Stimulated activated CD4-positive, alpha-beta T cell treated with anti-CD3 and anti-CD28 coated beads, Interleukin-1b, Interleukin-23, amount 100 ng/mL, for 48 hours (primary cell): ENCODE data around the gene USP22.
A peak's percentile ranks its signal among the peaks of the same experiment; 100 is the strongest.
"Not testable (repeated sequence)": the region's sequence is repeated elsewhere in the genome, so short reads cannot be mapped to it uniquely, and the experiment has no call there.

Source experiments
- DNase-seq: peaks from one replicate; pipeline ENCODE4 v3.0.0-alpha.2; 2020

The USP22 gene

DNA sequence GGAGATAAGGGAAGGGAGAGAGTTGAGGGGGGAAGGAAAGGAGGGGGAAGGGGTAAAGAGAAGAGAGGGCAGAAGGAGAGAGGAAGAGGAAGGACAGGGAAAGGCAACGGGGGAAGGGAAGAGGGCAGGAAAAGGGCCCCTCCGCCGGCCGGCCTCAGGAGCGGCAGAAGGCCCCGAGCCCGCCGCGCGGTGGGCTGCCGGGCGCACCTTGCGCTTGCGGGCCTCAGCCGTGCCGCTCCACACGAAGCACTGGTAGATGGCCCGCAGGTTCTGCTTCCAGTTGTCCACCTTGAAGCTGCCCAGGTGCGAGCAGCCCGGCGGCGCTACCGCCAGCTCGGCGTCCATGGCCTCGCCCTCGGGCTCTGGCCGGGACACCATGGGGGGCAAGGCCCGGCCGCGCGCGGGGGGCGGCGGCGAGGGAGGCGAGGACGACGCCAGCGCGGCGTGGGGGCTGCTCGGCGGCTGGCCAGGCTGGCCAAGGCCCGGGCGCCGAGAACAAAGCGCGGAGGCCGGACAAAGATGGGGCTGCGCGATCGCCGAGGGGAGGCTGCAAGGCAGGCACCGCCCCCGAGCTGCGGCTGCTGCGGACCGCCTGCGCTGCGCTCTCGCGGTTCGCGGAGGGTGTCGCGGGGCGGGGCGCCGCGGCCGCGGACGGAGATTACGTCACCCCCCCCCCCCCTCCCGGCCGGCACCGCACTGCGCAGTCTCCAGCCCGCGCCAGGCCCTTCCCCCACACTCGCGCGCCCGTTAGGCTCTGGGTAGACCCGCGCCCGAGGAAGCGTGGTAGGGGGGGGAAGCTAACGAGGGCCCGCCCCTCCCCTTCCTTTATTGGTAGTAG, at the start of gene USP22:
Gene USP22, minus strand, starts transcription at position 554 of the 838 bp plus-strand sequence. Its CDS starts 176 bp downstream, at position 378.
- peak; percentile 29 for DNase-seq

DNA sequence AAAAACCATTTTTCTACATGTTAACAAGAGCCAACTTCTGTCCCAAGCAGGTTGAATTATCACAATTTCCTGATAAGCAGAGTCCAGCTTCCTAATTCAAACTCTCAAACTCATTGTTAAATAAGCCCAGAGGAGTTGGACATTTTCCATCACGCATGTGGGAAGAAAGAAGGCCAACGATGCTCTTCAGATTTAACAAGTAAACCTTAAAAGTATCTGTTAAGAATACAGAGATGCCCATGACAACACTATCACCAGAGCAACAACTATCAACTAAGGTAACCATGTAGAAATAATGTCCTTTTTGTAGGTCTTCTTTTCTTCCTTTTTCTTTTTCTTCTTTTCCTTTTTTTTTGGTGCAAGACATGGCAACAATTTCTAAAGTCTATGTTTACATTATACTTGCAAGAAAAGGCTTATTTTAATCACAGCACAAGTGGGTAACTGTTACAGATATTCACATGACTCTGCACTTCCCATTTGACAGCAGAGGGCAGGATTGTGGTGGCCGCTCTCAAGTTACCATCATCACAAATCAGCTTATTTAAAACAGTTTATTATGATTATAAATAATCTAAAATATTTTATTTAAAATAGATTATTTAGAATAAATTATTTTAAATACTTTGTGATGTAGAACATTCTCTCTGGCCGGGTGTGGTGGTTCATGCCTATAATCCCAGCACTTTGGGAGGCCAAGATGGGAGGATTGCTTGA, 48.2 kb upstream of the USP22 start:
- DNase-seq, result no peak

DNA sequence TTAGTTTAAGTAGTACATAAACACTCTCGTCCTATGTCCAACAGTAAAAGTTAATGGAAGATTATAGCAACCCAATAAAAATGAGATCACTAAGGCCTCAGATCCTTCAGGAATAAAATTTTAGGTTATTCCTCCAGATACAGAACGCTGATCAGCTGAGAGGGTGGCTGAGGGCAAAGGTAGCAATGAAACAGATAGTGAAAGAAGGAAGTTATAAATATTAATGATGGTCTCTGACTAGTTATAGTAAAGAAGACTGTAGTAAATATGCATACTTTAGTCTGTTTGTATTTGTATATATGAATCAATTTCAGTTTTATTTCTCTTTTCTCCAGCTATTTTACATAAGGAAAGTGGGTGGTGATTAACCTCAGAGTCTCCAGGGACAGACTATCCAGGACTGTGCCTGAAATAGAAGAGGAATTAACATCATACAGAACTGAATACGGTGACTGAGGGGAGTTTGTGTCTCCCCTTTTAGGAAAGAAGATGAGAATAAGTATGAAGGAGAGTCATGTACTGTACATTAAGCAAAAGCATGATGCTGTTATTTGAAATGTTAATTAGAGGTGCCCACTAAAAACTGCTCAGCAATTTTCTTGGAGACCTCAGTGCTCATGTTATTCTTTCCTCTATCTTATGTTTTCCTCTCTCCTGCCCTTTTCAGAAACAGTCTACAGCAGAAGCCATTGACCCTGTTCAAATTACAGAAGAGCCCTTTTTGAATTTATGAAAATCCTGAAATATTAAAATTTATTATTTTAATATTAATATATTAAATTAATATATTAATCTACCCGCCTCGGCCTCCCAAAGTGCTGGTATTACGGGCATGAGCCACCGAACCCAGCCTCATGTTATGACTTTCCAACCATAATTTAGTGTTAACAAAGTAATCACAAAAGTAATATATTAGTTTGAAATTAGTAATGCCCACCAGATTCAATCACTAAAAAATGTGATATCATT, 47.4 kb upstream of the USP22 start:
- no peak for DNase-seq

DNA sequence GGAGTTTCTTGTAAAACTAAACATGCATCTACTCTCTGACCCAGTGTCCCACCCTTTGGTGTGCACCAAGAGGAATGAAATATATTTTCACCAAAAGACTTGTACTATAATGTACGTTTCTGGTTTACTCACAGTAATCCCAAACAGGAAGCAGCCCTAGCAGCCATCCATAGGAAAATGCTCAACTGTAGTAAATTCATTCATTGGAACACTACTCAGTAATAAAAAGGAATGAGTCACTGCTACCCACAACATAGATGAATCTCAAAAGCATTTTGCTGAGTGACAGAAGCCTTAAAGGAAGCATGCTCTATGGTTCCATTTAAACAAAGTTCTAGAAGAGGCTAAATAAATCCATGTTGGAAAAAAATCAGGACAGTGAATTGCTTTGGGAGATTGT, 46.3 kb upstream of the USP22 start:
- DNase-seq, result no peak

DNA sequence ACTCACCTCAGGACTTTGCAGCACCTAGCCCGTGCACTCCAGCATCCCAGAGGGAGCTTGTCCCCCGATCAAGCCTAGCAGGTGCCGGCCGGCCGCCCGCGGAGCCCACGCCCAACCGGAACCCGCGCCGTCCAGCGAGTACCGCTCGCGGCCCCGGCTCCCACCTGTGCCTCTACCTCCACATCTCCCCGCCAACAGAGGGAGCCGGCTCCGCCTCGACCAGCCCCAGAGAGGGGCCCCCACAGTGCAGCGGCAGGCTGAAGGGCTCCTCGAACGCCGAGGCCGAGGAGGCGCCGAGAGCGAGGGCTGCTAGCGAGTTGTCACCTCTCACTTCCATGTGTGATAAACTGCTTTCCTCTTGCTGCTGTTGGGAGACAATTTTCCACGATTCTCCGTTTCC, 42.9 kb upstream of the USP22 start:
- no peak for DNase-seq

DNA sequence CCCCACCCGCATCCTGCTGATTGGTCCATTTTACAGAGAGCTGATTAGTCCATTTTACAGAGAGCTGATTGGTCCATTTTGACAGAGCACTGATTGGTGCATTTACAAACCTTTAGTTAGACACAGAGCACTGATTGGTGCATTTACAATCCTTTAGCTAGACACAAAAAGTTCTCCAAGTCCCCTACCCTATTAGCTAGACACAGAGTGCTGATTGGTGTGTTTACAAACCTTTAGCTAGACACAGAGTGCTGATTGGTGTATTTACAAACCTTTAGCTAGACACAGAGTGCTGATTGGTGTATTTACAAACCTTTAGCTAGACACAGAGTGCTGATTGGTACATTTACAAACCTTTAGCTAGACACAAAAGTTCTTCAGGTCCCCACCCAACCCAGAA, 42.5 kb upstream of the USP22 start:
- DNase-seq, result not testable (repeated sequence)

DNA sequence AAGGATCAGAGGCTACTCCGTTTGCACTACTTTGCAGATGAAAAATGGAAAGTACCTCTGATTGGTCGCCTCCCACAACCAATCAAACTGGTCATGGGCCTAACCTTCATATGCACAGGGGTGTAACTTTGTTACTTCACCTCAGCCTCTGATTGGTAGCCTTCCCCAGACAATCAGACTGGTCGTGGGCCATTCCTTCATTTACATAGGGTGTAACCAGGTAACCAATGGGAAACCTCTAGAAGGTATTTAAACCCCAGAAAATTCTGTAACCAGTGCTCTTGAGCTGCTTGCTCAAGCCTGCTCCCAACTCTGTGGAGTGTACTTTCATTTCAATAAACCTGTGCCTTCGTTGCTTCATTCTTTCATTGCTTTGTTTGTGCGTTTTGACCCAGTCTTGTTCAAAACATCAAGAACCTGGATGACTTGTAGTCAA, 39.2 kb upstream of the USP22 start:
- no peak for DNase-seq

DNA sequence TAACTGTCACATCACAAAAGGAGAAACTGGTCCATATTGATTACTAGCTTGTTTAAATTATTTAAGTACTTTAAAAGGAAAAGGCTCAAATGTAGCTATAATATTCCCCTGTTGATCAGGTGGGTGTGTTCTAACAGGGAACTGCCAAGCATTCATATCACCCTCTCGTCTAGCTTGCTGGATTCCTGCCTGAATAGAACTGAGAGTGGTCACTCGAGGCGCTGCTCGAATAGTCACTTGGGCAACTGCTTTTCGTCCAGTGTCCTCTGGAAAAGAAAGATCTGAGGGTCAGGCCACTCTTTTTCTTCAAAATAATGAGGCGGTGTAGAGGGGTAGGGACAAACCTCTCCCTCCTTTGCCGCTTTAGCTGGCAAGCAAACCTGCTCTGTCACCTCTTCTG, 36.4 kb upstream of the USP22 start:
- DNase-seq, result no peak

DNA sequence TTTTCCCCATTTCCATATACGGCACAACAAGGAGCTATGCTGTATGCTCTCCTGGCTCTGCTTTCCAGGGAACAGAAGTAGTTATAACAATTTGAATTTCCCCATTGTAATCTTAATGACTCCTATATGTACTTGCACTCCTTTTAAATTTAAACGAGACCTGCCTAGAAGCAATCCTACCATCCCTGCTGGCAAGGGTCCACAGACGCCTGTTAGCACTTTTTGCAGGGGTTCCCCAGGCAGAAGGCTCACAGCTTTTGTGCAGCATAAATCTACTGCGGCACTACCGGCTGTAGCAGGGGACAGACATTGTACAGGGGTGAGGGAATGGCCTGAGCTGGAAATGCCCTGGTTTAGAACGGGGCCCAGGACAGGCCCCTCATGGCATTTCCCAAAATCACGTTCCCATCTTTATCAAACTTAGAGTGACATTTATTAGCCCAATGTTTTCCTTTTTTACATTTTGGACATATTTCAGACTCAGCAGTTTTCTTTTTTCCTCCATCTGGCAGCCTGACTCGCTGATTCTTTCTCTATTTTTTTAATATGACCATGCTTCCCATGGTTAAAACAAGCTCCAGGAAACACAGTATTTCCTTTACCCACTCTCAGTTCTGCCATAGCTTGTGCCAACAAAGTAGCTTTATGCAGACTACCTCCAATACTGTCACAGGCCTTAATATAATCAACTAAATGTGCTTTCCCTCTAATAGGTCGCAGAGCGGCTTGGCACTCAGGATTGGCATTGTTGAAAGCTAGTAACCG, 35.4 kb upstream of the USP22 start:
- DNase-seq, result no peak

DNA sequence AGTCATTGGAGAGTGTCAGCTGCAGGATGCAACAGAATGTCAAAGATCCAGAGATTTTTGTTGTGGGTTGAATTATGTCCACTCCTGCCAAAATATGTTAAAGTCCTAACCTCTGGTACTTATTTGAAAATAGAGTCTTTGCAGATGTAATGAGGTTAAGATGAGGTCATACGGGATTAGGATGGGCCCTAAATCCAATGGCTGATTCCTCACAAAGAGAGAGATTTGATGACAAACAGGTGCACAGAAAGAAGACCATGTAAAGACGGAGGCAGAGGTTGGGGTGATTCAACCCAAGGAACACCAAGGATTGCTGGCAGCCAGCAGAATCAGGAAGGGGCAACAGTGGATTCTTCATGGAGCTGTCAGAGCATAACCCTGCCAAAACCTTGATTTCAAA, 34.5 kb upstream of the USP22 start:
- no peak for DNase-seq

DNA sequence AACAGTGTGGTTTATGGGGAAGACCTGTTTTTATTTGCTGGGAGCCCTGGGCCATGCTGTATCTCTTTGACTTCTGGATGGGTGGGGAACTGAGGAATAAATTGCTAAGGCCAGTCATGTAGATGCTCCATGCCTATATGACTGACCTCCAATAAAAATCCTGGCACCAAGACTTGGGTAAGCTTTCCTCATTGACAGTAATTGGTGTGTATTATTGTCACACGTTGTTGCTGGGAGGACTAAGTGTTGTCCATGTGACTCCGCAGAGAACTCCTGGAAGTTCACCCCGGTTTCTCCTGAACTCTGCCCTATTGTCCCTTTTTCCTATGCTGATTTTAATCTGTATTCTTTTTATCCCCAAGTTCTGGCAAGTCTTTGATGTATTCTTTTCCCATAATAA, 33.4 kb upstream of the USP22 start:
- no peak for DNase-seq

DNA sequence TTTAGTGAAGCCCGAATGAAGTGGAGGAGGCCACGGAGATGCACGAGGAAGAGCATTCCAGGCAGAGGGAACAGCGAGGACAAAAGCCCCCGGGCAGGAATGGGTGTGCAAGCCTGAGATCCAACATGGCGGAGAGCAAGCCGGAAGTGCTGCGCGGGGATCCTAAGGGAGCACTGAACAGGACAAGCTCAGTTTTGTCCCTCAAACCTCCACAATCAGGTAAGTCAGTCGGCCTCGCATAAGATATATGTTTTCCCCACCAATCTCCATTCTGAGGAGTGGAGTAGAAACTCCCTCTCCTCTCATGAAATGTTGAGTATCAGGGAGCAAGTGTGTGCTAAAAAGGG, 32.9 kb upstream of the USP22 start:
- no peak for DNase-seq

DNA sequence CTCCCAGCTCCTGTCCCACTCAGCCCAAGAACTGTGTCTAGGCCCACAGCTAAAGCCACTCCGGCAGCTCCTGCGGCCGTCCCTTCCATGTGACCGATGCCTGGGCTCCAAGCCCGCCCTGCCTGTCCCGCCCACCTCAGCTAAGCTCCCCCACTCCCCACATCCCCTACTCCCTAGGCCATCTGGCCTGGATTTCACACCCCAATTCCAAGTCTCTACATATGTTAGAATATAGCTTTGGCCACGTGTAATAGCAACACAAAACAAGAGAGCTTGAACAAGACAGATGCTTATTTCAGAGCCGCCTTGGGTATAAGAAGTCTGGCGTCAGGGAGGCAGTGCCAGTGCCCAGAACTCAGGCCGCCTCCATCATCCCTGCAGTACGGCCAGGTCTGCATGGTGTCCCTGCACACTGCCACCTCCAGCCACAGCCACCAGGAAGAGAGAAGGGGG, 30.0 kb upstream of the USP22 start:
- no peak for DNase-seq

DNA sequence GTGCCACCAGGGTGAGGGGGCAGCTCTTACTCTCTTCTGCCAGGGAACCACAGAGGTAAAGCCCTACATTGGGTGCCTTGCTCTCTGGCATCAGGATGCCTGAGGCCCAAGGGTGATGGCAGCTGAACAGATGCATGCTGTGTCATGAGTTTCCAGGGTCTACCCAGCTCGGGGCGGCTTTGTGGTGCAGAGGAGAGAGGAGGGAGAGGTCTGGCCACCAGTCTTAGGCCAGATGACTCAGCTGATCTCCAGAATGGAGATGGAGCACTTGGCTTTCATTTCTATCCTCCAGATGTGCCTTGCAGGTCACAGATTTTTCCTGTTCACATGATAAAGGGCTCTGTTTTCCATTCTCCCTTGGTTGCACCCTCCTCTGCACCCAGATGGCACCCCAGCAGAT, 23.6 kb upstream of the USP22 start:
- DNase-seq, result no peak

DNA sequence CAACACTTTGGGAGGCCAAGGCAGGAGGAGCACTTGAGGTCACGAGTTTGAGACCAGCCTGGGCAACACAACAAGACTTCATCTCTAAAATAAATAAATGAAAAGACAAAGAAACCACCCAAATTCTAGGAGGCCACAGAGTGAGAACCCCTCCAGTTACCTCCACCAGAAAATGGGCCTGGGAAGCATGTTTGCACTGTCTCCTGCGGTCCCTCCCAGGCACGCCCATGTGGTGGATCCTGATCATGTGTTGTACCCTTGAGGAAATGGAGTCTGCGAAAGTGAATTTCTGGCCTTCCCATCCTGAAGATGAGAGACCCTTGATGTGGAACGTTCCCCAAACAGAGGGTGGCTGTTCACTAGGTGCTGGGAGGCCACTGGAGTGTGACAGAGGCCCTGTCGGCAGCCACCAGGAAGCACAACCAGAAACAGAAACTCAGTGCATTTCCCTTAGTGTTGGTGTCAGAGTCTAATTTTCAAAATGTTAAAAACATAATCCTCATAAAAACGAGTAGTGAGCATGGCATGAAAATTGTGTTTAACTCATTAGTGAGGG, 19.2 kb upstream of the USP22 start:
- DNase-seq, result no peak

DNA sequence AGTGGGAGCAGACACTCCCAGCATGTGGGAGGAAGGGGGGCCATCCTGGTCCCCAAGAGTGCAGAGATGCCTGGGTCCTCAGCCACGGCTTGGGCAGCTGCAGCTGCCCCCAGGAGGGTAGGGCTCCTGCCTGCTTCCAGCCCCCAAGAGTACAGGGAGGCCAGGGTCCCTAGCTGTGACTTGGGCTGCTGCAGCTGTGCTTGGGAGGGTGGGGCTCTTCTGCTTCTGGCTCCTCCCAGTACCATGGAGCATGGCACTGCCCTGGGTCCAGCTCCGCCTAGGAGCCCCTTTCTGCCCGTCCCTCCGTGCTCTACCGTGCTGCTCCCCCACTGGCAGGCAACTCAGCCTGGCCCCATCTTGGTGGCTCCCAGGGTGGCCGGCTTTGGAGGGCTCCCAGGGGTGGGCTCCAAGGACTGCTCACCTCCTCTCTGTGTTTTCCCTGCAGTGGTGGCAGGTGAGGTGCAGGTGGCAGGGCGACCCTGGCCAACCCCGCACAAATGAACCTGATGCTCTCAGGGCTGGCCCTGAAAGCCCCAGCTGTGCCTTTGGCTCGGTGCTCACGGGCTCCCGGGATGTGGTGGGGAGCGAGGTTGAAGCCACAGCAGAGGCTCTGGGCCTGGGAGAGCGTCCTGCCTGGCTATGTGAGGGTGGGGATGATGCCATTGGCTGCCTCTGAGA, 18.5 kb upstream of the USP22 start:
- no peak for DNase-seq

DNA sequence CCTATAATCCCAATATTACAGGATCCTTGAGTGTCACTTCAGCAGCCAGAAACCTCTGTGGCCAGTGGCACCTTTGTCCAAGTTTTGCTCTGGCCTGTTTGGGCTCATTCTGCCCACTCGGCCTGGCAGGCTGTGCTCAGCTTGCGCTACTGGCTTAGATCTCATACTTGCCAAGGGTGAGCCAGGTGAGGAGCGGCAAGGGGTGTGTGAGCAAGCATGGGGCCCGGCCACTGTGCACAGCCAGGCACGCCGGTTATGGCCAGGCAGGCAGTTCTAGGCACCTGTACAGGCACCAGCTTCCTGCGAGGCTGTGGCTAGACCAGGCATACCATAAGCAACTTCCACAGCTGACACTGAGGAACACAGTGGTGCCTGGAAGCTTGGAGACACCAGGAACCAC, 16.9 kb upstream of the USP22 start:
- no peak for DNase-seq

DNA sequence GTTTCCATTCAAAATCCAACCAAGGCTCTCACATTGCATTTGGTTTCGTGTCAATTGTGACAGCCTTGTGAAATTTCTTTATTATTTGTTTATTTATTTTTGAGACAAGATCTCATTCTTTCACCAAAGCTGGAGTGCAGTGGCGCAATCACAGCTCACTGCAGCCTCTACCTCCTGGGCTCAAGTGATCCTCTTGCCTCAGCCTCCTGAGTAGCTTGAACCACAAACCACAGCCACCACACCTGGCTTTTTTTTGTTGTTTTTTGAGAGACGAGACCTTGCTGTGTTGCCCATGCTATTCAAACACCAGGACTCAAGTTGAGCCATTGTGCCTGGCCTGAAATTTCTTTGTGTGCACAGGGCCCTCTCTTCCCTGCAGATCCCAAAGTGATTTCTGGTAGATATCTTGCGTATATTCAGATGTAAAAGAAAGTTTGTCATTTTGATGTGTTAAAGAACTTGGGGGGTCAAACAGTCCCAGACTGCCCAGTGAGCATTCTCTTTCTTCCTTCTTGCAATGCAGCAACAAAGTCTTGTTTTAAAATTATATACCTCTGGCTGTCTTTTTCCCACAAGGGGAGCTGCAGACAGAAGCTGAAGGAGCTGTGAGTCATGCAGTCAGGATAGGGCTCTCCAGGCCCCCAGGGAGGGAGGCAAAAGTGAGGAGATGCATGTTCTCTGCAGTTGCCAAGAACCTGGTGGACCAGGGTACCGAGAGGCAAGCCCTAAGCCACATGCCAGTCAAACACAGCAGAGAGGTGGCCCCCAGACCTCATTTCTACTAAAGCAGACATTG, 15.5 kb upstream of the USP22 start:
- no peak for DNase-seq

DNA sequence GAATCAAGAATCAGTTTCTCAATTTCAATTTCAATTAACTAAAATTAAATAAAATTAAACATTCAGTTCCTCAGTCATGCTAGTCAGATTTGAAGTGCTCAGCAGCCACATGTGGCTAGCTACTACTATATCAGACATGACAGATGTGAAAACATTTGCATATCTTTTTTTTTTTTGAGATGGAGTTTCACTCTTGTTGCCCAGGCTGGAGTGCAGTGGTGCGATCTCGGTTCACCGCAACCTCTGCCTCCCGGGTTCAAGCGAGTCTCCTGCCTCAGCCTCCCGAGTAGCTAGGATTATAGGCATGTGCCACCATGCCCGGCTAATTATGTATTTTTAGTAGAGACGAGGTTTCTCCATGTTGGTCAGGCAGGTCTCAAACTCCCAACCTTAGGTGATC, 10.2 kb upstream of the USP22 start:
- DNase-seq, result not testable (repeated sequence)

DNA sequence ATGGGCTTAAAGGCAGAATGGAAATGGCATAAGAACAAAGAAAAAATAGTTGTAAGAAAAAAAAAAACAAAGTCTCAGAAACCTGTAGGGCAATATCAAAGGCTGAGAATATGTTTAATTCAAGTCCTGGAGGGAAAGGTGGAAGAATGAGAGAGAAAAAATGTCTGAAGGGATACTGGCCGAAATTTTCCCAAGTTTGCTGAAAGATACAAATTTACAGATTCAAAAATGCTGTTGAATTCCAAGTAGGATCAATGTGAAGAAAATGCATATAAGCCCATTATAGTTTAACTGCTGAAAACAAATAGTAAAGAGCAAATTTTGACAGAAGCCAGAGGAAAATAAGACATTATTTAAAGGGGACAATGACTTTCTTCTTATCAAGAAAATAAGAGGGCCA, 6.6 kb upstream of the USP22 start:
- DNase-seq, result no peak

DNA sequence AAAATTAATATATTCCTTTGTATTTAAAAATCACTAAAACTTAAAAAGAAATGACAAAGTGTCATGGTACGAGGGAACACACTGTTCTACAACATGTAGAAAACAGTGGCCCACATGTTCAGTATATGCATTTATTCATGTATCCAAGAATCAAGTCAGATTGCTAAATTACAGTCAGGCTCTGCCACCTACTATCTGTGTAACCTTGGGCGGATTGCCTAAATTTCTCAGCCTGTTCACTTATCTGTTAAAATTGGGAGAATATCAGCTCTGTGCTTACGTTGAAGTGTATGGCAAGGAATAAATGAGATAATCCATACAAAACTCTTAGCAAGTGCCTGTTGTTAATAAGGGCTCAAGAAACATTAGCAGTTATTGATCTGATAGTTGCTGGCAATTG, 3.4 kb upstream of the USP22 start:
- DNase-seq, result no peak
